Mucosa of descending colon (tissue), 3 donors: Measurements from ENCODE around the gene GFAP. TPM values are rescaled to one million over a fixed set of nuclear protein-coding genes. Genes with fewer than 3 reads are reported as not detected.

Source experiments
- ATAC-seq: fragments of 200-7000 bp; cut with Tn5 transposase; one replicate; pipeline ENCODE4 v1.9.1; 2020; ENCODE audit warnings: mild to moderate bottlenecking, moderate library complexity
- DNase-seq, 3 donors: peaks; one replicate each; pipeline ENCODE4 v3.0.0-alpha.2; 2020
- H3K36me3 ChIP-seq: fragments of 200-600 bp; one replicate; pipeline ENCODE4 v1.8.0; 2021; ENCODE audit warnings: low read depth, mild to moderate bottlenecking
- H3K4me1 ChIP-seq: fragments of 200-600 bp; one replicate; pipeline ENCODE4 v1.8.0; 2021; ENCODE audit warnings: low read depth, mild to moderate bottlenecking
- H3K4me3 ChIP-seq: fragments of 200-600 bp; one replicate; pipeline ENCODE4 v1.8.0; 2021; ENCODE audit warnings: mild to moderate bottlenecking
- H3K9me3 ChIP-seq: fragments of 200-600 bp; one replicate; pipeline ENCODE4 v1.8.0; 2021; ENCODE audit warnings: mild to moderate bottlenecking
- CTCF ChIP-seq: fragments of 200-600 bp; IDR thresholded peaks from one replicate; pipeline ENCODE4 v1.8.0; 2022; ENCODE audit warnings: antibody characterized with exemption, mild to moderate bottlenecking
- intact Hi-C, 2 donors: fragments of 100-400 bp; cut with DNase I in 1 of 2; cut with micrococcal nuclease in 1 of 2; formaldehyde crosslinking; loops; one replicate each; pipeline versions ENCODE4 v1.11.0 to v1.11.1; 2022; cut with DNase I, micrococcal nuclease
- total RNA-seq, 3 donors: library from RNA; stranded (reverse); fragmentation: NEBNext Ultra II Directional in 2 of 3; extraction: Animal tissue kit (Norgen Biotek cat#: 25700) in 2 of 3; gene quantifications; one replicate each; pipeline versions ENCODE4 v1.2.1 to v1.2.4, GENCODE V29; 2021 to 2023
- donor health status: DM: no; HTN: no; CAD: no; lungs with moderate emphysema.
- donor health status: DM: no; HTN: no; CAD: no.
- donor health status: DM: no; HTN: yes; CAD: no.

The GFAP gene
- total RNA-seq, 3 donors from 2014 or later = 0.23 to 0.47 TPM; not detected in 1

GRCh38 chr17:44942456-44942855, 27.2 kb upstream of the GFAP start:
- H3K4me3 ChIP-seq = no peak overlapping the region
- no peaks in the 10 kb centered on the region for H3K9me3 ChIP-seq
- peaks cover 3% of the 10 kb centered on the region for H3K4me1 ChIP-seq
- no peak for TF ChIP-seq CTCF
- no peaks in the 10 kb centered on the region for H3K36me3 ChIP-seq
- intact Hi-C loops = no loop called here
- no peak for DNase-seq
- ATAC-seq = no peak

- ATAC-seq (peak; percentile 53), DNase-seq (no peak)
- no peaks in the 10 kb centered on the region for H3K36me3 ChIP-seq
- no peak for TF ChIP-seq CTCF
- no peak overlapping the region for H3K4me3 ChIP-seq
- no peaks in the 10 kb centered on the region for H3K9me3 ChIP-seq
- H3K4me1 ChIP-seq = no peaks in the 10 kb centered on the region
- intact Hi-C loops = no loop called here
These were observed 26.5 kb upstream of the GFAP start for GRCh38 chr17:44941712-44942331.

GRCh38 chr17:44940768-44941167, 25.5 kb upstream of the GFAP start:
- Histone ChIP-seq H3K36me3 (no peaks in the 10 kb centered on the region), H3K4me3 (no peak overlapping the region), H3K9me3 (no peaks in the 10 kb centered on the region), H3K4me1 (no peaks in the 10 kb centered on the region)
- no peak for ATAC-seq
- intact Hi-C loops = no loop called here
- no peak for DNase-seq
- no peak for TF ChIP-seq CTCF

GRCh38 chr17:44940317-44940716, 25.0 kb upstream of the GFAP start:
- TF ChIP-seq CTCF = no peak
- no peaks in the 10 kb centered on the region for H3K9me3 ChIP-seq
- no peaks in the 10 kb centered on the region for H3K36me3 ChIP-seq
- intact Hi-C loops = no loop called here
- ATAC-seq (no peak), DNase-seq (no peak)
- H3K4me3 ChIP-seq = no peak overlapping the region
- H3K4me1 ChIP-seq = no peaks in the 10 kb centered on the region

GRCh38 chr17:44935116-44935515, 19.8 kb upstream of the GFAP start:
- H3K4me3 ChIP-seq = no peak overlapping the region
- DNase-seq (no peak), ATAC-seq (no peak)
- intact Hi-C loops = no loop called here
- TF ChIP-seq CTCF = no peak
- H3K9me3 ChIP-seq = no peaks in the 10 kb centered on the region
- no peaks in the 10 kb centered on the region for H3K36me3 ChIP-seq
- no peaks in the 10 kb centered on the region for H3K4me1 ChIP-seq

GRCh38 chr17:44934745-44935105, 19.4 kb upstream of the GFAP start:
- intact Hi-C loops = no loop called here
- Histone ChIP-seq H3K4me1 (no peaks in the 10 kb centered on the region), H3K9me3 (no peaks in the 10 kb centered on the region), H3K4me3 (no peak overlapping the region), H3K36me3 (no peaks in the 10 kb centered on the region)
- no peak for DNase-seq
- no peak for ATAC-seq
- TF ChIP-seq CTCF = no peak
